ENCODE data around the gene NAV2.

- TF ChIP-seq CTCF (IDR thresholded peaks at IDR 0.05) (no peak), POLR2A (IDR thresholded peaks at IDR 0.05) (no peak)
Measured at GRCh38 chr11:19955660-19956059, 243.0 kb downstream of the NAV2 start.

All from testis (tissue), 2 donors.